ENCODE measurements around the gene DHRS3. TPM values are rescaled to one million over a fixed set of nuclear protein-coding genes. Genes with fewer than 3 reads are reported as not detected.

Gene DHRS3
- polyA plus RNA-seq, 1 donor, result 14.1 TPM

- peak; percentile 86 for DNase-seq
Measured at GRCh38 chr1:12596007-12596821, 21.8 kb downstream of the DHRS3 start.

- DNase-seq, result no peak
Measured at GRCh38 chr1:12595757-12596006, 22.3 kb downstream of the DHRS3 start.

DNA sequence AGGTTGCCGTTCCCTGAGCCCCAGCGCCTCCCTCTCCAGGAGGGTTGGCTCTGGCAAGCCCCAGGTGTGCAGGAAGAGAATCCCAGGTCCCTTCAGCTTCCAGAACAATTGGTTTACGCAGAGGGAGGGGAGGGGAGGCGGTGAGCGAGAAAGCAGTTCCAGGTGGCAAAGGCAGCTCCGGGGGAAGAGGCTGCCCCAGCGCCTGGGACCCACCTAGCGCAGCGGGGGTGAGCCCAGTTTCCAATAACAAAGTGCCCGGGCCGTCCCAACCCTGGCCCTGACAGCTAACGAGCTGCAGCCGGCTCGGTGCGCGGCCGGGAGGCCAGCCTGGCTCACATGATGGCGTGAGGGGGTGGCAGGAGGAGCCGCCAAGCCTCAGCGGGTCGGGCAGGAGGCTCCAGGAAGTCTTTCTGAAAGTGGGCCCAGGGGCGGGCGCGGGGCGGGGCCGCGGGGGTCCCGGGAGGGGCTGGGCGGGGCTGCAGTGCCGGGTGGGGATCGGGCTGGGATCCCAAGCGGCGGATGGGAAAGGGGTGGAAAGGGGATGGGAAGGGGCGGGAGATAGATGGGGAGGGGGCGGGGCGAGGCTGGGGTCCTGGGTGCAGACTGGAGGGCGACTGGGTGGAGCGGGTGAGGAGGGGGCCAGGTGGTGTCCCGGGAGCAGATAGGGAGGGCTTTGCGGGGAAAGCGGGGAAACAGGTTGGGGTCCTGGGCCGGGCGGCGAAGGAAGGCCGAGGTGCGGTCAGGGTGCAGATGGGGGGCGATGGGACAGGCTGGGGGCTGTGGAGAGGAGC is 22.8 kb downstream of the DHRS3 start:
- DNase-seq, result peak; percentile 71

GRCh38 chr1:12594490-12594889 is 23.5 kb downstream of the DHRS3 start:
- DNase-seq, result no peak

GRCh38 chr1:12593621-12594066 is 24.4 kb downstream of the DHRS3 start:
- no peak for DNase-seq

GRCh38 chr1:12592496-12592895 is 25.5 kb downstream of the DHRS3 start:
- DNase-seq, result no peak

DNA sequence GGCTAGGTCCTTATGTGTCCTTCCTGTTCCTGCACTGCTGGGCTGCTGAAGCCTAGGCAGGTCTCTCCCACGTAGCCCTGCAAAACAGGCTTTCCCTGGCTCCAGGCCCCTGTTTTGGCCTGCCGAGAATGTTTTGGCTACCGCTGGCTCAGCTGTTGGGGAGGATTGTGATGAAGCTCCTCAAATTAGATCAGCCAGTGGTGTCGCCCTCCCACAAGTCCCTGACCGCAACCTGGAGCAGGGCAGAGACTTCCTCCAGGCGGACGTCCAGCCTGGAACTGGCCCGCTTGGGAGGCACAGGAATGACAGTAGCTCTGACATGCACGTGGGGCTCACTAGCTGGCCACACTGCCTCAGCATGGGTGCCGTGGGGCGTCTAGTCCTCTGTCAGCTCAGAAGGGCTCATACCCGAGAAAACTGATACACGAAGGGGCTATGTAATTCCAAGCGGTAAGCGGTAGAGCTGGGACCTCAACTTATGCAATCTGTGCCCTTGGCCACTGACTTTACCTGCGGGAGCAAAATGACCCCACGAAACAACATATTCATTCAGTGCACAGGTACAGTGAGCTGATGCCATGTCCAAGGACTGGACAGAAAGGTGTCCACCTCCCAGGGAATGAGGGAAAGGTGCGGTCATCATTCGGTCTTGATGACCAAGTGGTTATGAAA is 26.6 kb downstream of the DHRS3 start:
- DNase-seq, result no peak

DNA sequence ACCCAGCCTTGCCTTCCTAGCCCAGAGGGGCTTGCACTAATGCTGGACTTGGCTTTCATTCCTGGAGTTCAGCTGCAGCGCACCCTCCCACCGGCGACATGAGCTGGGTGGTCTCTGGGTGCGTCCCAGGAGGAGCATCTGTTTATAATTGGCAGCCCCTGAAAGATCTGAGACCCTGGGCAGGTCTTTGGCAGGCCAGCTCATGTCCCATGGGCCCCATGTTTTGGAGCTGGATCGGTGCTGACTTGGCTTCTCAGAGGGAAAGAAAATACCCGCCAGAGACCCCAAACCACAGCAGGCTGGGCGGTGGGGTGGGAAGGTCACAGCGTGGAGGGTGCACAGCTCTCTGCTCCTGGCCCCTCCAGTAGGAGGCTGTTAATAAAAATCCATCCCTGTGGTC is 29.3 kb downstream of the DHRS3 start:
- no peak for DNase-seq

DNA sequence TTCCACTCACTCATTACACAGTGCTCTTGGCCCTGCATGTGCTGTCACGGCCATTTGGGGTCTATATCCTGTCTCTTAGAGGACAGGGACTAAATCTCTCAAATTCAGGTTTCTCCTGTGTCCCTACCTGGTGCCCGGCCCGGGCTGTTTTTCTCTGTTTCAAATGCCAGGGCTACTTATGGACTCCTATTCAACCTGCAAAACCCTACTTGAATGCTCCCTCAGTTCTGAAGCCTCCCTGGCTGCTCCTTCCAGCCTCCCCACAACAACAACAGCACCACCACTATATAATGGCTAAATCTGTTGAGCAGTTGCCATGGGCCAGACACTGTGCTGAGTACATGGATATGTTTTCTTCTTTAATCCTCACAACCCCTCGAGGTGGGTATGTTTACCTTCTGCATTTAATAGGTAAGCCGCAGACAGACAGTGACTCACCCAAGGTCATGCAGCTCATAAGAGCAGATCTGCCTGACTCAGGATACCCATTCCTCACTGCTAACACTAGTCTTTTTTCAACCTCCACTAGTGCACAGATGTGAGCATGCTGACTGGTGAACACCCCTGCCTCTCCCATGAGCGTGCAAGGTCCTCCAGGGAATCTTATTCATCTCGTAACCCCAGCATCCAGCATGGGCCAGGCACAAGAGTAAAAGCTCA is 29.9 kb downstream of the DHRS3 start:
- DNase-seq, result no peak

DNA sequence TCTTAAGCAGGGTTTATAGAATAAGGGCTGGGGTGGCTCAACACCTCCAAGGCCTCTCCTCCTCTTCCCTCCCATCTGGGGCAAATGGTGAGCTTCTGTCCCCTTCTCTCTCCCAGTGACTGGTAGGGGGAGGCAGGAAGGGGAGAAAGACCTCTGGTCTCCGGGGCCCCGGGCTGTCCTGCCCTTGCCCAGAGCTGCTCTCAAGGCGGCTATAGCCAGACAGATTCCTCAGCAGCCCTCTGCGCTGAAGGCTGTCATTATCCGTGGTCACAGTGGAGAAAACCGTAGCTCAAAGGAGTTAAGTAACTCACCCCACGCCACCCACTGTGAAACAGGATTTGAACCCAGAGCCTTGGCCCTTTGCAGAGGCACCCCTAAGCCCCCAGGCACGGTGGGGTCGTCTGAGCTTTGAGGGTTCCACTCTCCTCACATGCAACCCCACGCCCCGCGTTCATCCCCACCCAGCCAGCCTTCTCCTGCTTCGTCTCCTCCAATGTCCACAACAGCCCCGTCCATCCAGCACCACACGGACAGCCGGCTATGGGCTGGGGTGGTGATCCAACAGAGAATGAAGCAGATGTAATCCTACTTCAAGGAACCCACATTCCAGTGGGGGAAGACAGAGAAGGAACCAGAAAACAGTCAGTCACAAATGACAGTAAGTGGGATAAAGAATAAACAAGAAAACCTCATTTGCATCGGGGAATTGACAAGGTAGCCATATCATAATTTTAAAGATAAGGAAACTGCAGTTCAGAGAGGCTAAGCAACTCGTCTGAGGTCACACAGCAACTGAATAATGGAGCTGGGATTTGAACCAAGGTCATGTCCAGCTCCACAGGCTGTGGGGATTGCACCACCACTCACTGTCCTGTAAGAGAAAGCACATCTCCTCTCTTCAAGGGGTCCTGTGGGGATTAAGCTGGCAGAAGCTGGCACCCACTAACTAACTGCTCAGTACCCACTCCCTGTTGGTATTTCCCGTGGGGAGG is 31.8 kb downstream of the DHRS3 start:
- no peak for DNase-seq

DNA sequence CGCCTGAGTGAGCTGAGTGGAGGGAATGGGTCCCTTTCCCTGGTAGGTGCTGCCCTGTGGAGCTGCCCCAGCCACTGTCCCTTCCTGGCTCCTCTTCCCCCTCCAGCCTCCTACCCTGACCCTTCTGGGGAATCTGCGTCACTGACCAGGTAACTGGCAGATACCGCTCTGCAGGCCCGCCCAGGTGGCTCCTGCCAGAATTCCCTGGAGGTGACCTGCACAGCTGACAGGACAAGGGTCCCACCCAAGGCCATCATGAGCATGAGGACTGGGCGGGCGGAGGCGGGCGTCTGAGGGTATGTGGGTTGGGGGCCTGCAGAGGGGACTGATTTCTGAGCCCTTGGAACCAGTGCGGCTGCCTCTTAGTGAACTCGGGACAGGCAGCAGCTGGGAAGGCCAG is 32.5 kb downstream of the DHRS3 start:
- no peak for DNase-seq

- DNase-seq, result no peak
Measured at GRCh38 chr1:12584900-12585525, 33.0 kb downstream of the DHRS3 start.

- no peak for DNase-seq
Measured at GRCh38 chr1:12583484-12583883, 34.5 kb downstream of the DHRS3 start.

- DNase-seq, result no peak
Measured at GRCh38 chr1:12582649-12583048, 35.4 kb downstream of the DHRS3 start.

GRCh38 chr1:12581179-12581578 is 36.8 kb downstream of the DHRS3 start:
- DNase-seq, result no peak

GRCh38 chr1:12580054-12580887 is 37.7 kb downstream of the DHRS3 start:
- DNase-seq, result no peak

GRCh38 chr1:12578860-12579422 is 39.1 kb downstream of the DHRS3 start:
- no peak for DNase-seq

- DNase-seq, result no peak
Measured at GRCh38 chr1:12577020-12577419, 41.0 kb downstream of the DHRS3 start.

- DNase-seq, result no peak
Measured at GRCh38 chr1:12574757-12575139, 43.3 kb downstream of the DHRS3 start.
